Mucosa of rectum (tissue), 2 donors: ENCODE measurements around the gene BANF2.
"Not testable (repeated sequence)": the region's sequence is repeated elsewhere in the genome, so short reads cannot be mapped to it uniquely, and the experiment has no call there.

Experiments
- H3K27ac ChIP-seq, 2 donors: one replicate each; pipeline ENCODE4 v1.7.0; 2013; ENCODE audit warnings: inconsistent platforms in 2 of 2, low read depth in 2 of 2, low read length in 2 of 2
- H3K27me3 ChIP-seq, 2 donors: one replicate each; pipeline ENCODE4 v1.7.0; 2013; ENCODE audit warnings: low read length in 2 of 2; ENCODE audit not compliant: control insufficient read depth in 2 of 2, insufficient read depth in 2 of 2
- H3K36me3 ChIP-seq, 2 donors: one replicate each; pipeline ENCODE4 v1.7.0; 2013; ENCODE audit warnings: low read length in 2 of 2; ENCODE audit not compliant: control insufficient read depth in 2 of 2, insufficient read depth in 2 of 2
- H3K4me1 ChIP-seq, 2 donors: one replicate each; pipeline ENCODE4 v1.7.0; 2013; ENCODE audit warnings: low read length in 2 of 2, mild to moderate bottlenecking in 1 of 2; ENCODE audit not compliant: control insufficient read depth in 2 of 2, insufficient read depth in 2 of 2
- H3K4me3 ChIP-seq, 2 donors: one replicate each; pipeline ENCODE4 v1.7.0; 2013; ENCODE audit warnings: low read length in 2 of 2
- H3K9ac ChIP-seq, 2 donors: one replicate each; pipeline ENCODE4 v1.7.0; 2013; ENCODE audit warnings: low read length in 2 of 2, low read depth in 1 of 2, mild to moderate bottlenecking in 1 of 2
- H3K9me3 ChIP-seq, 2 donors: one replicate each; pipeline ENCODE4 v1.7.0; 2013; ENCODE audit warnings: low read length in 2 of 2; ENCODE audit not compliant: control insufficient read depth in 2 of 2
- donor health status: healthy.
- donor health status: Normal muscosa, but diverticular disease.

The BANF2 gene

DNA sequence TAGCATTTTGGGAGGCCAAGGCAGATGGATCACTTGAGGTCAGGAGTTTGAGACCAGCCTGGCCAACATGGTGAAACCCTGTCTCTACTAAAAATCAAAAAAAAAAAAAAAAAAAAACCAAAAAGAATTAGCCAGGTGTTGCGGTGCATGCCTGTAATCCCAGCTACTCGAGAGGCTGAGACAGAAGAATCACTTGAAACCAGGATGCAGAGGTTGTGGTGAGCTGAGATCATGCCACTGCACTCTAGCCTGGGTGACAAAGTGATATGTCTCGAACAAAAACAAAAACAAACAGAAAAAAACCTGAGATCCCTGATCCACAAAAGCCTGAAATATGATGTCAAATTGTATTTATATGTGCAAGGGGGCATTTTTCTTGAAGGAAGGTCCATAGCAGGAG is 8.2 kb downstream of the BANF2 start:
- H3K4me1 ChIP-seq, H3K4me3 ChIP-seq, H3K9me3 ChIP-seq, H3K9ac ChIP-seq, H3K27ac ChIP-seq, H3K27me3 ChIP-seq, H3K36me3 ChIP-seq: not testable (repeated sequence)

DNA sequence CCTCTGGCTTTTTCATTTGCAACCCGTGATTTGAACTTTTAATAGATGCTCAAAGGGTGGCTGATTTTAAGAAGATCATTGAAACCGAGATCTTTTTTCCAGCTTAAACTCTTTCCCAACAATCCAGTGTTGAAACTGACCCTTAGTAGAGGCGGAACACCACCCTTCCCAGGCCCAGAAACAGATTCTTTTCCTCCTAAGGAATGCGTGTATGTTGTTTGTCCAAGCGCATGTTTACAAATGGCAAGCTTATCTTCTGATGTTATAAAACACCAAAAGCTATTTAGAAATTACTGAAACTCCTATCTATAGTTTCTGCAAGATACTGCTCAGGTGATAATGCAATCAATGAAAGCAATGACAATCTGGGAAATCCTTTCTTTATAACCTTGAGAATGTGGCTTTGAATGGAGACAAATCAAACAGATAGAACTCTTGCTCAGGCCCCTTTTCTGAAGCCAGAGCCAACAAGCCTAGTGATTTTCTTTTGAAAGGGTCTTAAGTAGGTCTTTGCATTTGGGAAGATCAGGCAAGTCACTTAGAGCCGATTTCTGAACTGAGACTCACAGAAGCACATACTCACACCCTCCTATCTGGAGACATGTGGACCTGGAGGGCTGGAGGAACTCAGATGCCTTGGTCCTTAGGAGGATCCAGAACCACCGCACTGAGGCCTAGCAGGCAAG is 9.1 kb downstream of the BANF2 start:
- peaks cover 6 to 9% of the 10 kb centered on the region in 2 donors for H3K4me1 ChIP-seq

GRCh38 chr20:17709361-17710293 is 9.9 kb downstream of the BANF2 start:
- Histone ChIP-seq H3K27me3 (no peaks in the 10 kb centered on the region), H3K4me3 (no peak overlapping the region), H3K9ac (no peak overlapping the region), H3K27ac (peak overlapping the region in 1 of 2 donors; percentile 1), H3K36me3 (no peaks in the 10 kb centered on the region), H3K9me3 (no peaks in the 10 kb centered on the region), H3K4me1 (peaks cover 6 to 9% of the 10 kb centered on the region in 2 donors)

More for the DNA sequence above, 9.1 kb downstream of the BANF2 start:
- H3K27ac ChIP-seq = peak overlapping the region in 1 of 2 donors; percentile 1
- H3K9ac ChIP-seq = no peak overlapping the region
- H3K4me3 ChIP-seq = no peak overlapping the region
- no peaks in the 10 kb centered on the region for H3K36me3 ChIP-seq
- no peaks in the 10 kb centered on the region for H3K9me3 ChIP-seq
- no peaks in the 10 kb centered on the region for H3K27me3 ChIP-seq

GRCh38 chr20:17710379-17711266 is 10.9 kb downstream of the BANF2 start:
- H3K9me3 ChIP-seq = no peaks in the 10 kb centered on the region
- no peaks in the 10 kb centered on the region for H3K27me3 ChIP-seq
- H3K4me3 ChIP-seq = no peak overlapping the region
- H3K36me3 ChIP-seq = no peaks in the 10 kb centered on the region
- peak overlapping the region; percentile 5 to 48 for H3K27ac ChIP-seq
- peaks cover 6 to 9% of the 10 kb centered on the region in 2 donors for H3K4me1 ChIP-seq
- H3K9ac ChIP-seq = no peak overlapping the region

GRCh38 chr20:17711267-17711627 is 11.5 kb downstream of the BANF2 start:
- Histone ChIP-seq H3K36me3 (no peaks in the 10 kb centered on the region), H3K27ac (no peak overlapping the region), H3K4me3 (no peak overlapping the region), H3K4me1 (peaks cover 6 to 9% of the 10 kb centered on the region in 2 donors), H3K9ac (no peak overlapping the region), H3K9me3 (no peaks in the 10 kb centered on the region), H3K27me3 (no peaks in the 10 kb centered on the region)

DNA sequence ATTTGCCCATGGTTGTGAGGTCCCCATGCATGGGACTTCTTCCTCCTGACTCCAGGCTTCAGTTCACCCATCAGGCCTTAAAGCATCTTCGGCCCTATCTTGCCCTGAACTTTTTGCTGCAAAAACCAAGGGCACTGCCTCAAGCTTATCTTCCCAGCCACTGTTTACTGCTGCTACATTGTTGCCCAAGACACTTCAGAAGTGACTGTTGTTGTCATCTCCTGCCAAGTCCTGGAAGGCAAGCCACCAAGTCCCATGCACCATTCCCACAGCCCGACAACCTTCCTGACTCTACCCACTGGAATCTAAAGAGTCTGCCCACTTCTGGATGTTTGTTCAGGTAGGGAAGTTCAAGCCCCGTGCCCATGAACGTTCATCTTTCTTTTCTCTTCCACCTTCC is 12.4 kb downstream of the BANF2 start:
- H3K27ac ChIP-seq = no peak overlapping the region
- peaks cover 6 to 9% of the 10 kb centered on the region in 2 donors for H3K4me1 ChIP-seq
- no peak overlapping the region for H3K4me3 ChIP-seq
- H3K27me3 ChIP-seq = no peaks in the 10 kb centered on the region
- no peaks in the 10 kb centered on the region for H3K9me3 ChIP-seq
- H3K9ac ChIP-seq = no peak overlapping the region
- H3K36me3 ChIP-seq = no peaks in the 10 kb centered on the region

GRCh38 chr20:17712708-17713107 is 12.9 kb downstream of the BANF2 start:
- no peaks in the 10 kb centered on the region for H3K27me3 ChIP-seq
- H3K4me1 ChIP-seq = peaks cover 6 to 9% of the 10 kb centered on the region in 2 donors
- no peaks in the 10 kb centered on the region for H3K36me3 ChIP-seq
- H3K9ac ChIP-seq = no peak overlapping the region
- no peaks in the 10 kb centered on the region for H3K9me3 ChIP-seq
- no peak overlapping the region for H3K27ac ChIP-seq
- H3K4me3 ChIP-seq = no peak overlapping the region

DNA sequence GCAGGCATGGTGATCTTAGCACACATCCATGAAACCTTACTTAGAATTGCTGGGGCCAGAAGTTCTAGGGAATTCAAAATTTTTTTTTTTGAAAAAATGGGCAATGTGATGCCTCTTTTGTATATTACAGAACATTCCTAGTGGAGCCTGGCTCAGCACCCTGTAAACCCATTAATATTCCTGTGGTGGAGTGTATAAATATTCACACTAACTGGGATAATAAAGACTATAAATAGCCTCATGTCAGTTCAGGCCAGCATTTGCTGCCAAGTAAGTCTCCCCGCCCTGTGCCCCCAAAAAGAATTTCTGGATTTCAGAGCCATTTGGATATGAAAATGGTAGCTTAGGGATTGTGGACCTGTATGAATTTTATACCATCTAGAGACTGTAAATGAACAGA is 14.8 kb downstream of the BANF2 start:
- Histone ChIP-seq H3K9ac (no peak overlapping the region), H3K27ac (no peak overlapping the region)

GRCh38 chr20:17715075-17715474 is 15.3 kb downstream of the BANF2 start:
- Histone ChIP-seq H3K4me1 (peaks cover 6 to 8% of the 10 kb centered on the region in 2 donors), H3K27me3 (no peaks in the 10 kb centered on the region), H3K4me3 (no peak overlapping the region), H3K27ac (no peak overlapping the region), H3K9ac (no peak overlapping the region), H3K36me3 (no peaks in the 10 kb centered on the region), H3K9me3 (no peaks in the 10 kb centered on the region)

More for the DNA sequence above, 14.8 kb downstream of the BANF2 start:
- Histone ChIP-seq H3K27me3 (no peaks in the 10 kb centered on the region), H3K36me3 (no peaks in the 10 kb centered on the region), H3K4me3 (no peak overlapping the region), H3K4me1 (peaks cover 6 to 9% of the 10 kb centered on the region in 2 donors), H3K9me3 (no peaks in the 10 kb centered on the region)
